Hematopoietic multipotent progenitor cell treated with erythropoietin and hydrocortisone succinate and interleukin-3 and kit ligand, for 8 days (in vitro differentiated cells): Measurements from ENCODE around the gene RNPC3.
"Not testable (repeated sequence)": the region's sequence is repeated elsewhere in the genome, so short reads cannot be mapped to it uniquely, and the experiment has no call there.

Experiments used
- DNase-seq: peaks from one replicate; pipeline ENCODE4 v3.0.0-alpha.2; 2015

The RNPC3 gene

DNA sequence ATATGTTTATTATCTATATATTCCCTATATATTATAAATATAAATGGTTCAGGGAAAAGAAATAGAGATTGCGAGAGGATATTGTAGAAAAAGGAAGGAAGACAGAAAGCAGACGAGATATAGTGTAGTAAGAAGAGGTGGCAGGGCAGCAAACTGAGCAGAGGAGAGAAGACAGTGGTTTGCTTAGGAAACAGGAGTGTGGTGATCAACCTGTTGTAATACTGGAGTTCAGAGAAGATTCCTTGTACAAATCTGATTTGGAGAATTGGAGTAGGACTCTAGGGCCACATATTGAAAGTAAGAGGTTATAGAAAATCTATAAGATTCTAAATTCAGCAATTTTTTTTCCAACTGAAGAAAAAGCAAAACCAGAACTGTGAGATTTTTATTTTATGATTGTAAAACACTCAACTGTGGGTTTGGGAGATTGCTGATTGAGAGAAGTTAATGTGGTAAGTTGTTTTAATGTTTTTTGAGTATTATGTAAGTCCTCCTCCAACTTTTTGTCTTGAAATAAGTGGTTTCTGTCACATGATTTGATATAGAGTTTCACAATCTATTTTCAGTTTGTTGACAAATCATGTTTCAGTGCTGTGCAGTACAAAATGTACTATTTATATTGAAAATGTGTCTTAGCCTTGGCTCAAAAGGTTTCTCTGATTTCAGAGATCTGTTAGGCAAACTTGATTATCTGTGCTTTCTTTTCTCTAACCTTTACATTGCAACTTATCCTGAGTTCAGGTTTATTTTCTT, 36.3 kb downstream of the RNPC3 start:
- peak; percentile 3 for DNase-seq

DNA sequence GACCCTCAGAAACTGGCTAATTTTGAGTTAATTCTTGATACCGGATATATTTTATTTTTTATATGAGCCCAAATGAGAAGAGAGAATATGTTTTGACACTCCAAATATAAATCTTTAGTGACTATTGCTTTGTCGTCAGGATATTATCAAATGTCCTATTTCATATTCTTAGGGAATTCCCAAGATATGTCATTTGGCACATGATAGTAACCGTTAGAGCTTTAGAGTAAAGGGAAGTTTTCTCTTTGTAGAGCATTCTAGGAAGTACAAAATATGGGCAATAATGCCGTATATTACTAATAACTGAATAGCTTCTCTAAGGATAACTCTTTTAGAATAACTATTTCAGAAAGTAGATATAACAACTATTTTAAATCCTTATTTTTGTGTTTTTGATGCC, 37.6 kb downstream of the RNPC3 start:
- no peak for DNase-seq

DNA sequence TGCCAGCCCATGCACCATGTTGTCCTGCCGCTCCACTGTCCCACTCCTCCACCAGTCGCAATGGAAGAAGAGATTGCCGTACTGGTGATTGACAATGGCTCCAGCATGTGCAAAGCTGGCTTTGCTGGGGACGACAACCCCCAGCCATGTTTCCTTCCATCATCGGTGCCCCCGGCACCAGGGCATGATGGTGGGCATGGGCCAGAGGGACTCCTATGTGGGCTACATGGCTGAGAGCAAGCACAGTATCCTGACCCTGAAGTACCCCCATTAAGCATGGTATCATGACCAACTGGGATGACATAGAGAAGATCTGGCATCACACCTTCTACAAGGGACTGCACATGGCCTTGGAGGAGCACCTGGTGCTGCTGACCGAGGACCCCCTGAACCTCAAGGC, 44.0 kb downstream of the RNPC3 start:
- no peak for DNase-seq

DNA sequence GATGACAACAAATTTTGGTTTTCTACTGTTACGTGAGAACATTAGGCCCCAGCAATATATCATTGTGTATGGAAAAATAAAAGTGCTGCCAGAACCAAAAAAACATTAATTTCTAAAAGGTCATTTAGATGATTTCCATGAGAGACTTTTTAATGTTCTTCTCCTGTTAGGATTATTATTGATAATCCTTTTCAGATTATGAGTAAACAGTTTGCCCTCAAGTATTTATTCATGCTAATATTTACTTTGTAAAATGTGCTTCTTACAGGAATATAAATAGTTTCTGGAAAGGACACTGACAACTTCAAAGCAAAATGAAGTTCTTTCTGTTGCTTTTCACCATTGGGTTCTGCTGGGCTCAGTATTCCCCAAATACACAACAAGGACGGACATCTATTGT, 45.8 kb downstream of the RNPC3 start, which contains the start of gene AMY2B:
Gene AMY2B, plus strand, starts transcription at position 301 of the 400 bp plus-strand sequence. Its CDS starts 14 bp downstream, at position 315.
- DNase-seq, result not testable (repeated sequence)

GRCh38 chr1:103576065-103576464, 50.6 kb downstream of the RNPC3 start:
- DNase-seq, result no peak

- not testable (repeated sequence) for DNase-seq
These were observed 51.3 kb downstream of the RNPC3 start for GRCh38 chr1:103576784-103577183.

DNA sequence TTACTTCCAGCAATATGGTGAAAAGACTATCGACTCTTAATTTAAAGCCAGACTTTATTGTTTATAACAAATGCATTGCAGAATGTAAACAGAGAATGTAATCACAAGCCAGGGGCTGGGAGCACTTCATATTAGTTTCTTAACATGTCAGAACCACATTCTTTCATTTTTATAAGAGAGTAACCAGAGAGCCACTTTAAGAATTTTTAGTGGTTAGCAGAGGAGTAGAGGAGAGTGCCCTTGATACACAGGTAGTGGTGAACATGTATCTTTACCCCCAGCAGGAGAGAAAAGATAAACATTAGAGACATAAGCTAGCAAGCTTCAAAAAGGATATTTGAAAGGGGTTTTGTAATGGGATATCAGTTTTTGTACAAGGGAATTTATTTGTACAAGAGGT, 57.0 kb downstream of the RNPC3 start:
- no peak for DNase-seq

GRCh38 chr1:103583887-103584286, 58.4 kb downstream of the RNPC3 start:
- DNase-seq, result no peak

GRCh38 chr1:103584537-103584936, 59.0 kb downstream of the RNPC3 start:
- DNase-seq, result no peak

DNA sequence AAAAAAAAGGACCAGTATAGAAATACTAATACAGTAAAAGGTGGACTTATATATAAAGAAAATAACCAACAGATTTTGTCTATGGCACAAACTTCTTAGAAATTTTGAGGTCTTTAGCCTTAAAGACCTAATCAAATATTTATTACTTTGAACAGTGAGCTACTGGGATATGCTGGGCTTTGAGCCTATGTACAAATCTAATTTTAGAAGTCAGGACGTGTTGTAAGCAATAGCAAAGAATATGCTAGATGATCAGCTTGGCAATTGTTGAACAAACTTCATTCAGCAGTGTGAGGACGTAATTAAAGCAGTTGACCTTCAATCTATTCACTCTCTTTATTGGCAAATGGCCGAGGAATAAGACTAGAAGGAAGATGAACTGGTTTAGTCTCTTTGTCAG, 77.2 kb downstream of the RNPC3 start:
- DNase-seq, result not testable (repeated sequence)
